GM19372 (cell line): ENCODE measurements around the gene ZNF184.

ENCODE experiments used
- ATAC-seq: cut with Tn5 transposase; IDR thresholded peaks from one replicate; pipeline ENCODE4 v1.9.1; 2021; ENCODE audit warnings: mild to moderate bottlenecking, low read depth, moderate library complexity; ENCODE audit not compliant: unreplicated experiment

Gene ZNF184

GRCh38 chr6:27479319-27480182 lies 6.6 kb upstream of the ZNF184 start:
- peak; percentile 49 for ATAC-seq

- peak; percentile 57 for ATAC-seq
These were observed 5.9 kb upstream of the ZNF184 start for GRCh38 chr6:27478706-27479318.

GRCh38 chr6:27478141-27478705 lies 5.3 kb upstream of the ZNF184 start:
- ATAC-seq: peak; percentile 17

GRCh38 chr6:27477318-27478013 lies 4.6 kb upstream of the ZNF184 start:
- ATAC-seq: no peak

GRCh38 chr6:27476090-27476489 lies 3.2 kb upstream of the ZNF184 start:
- ATAC-seq: no peak

- ATAC-seq: no peak
These were observed 1.8 kb upstream of the ZNF184 start for GRCh38 chr6:27474672-27475071.

GRCh38 chr6:27474172-27474465 lies 1.2 kb upstream of the ZNF184 start:
- ATAC-seq: no peak

- ATAC-seq: peak; percentile 31
These were observed 706 bp downstream of the ZNF184 start for GRCh38 chr6:27472182-27472616.

GRCh38 chr6:27471365-27472115 lies 1.4 kb downstream of the ZNF184 start:
- ATAC-seq: no peak

- ATAC-seq: no peak
These were observed 2.9 kb downstream of the ZNF184 start for GRCh38 chr6:27470023-27470422.

GRCh38 chr6:27468334-27468733 lies 4.6 kb downstream of the ZNF184 start:
- ATAC-seq: no peak

- no peak for ATAC-seq
These were observed 20.4 kb downstream of the ZNF184 start for GRCh38 chr6:27452496-27452897.

- no peak for ATAC-seq
These were observed 21.1 kb downstream of the ZNF184 start for GRCh38 chr6:27451660-27452390.

GRCh38 chr6:27448456-27448855 lies 24.4 kb downstream of the ZNF184 start:
- ATAC-seq: no peak

- no peak for ATAC-seq
These were observed 30.0 kb downstream of the ZNF184 start for GRCh38 chr6:27442932-27443331.

- ATAC-seq: no peak
These were observed 31.9 kb downstream of the ZNF184 start for GRCh38 chr6:27441001-27441400.

GRCh38 chr6:27439371-27439770 lies 33.5 kb downstream of the ZNF184 start:
- ATAC-seq: no peak

GRCh38 chr6:27433714-27434113 lies 39.2 kb downstream of the ZNF184 start:
- no peak for ATAC-seq

GRCh38 chr6:27428966-27429365 lies 43.9 kb downstream of the ZNF184 start:
- ATAC-seq: no peak

- ATAC-seq: no peak
These were observed 44.4 kb downstream of the ZNF184 start for GRCh38 chr6:27428502-27428901.
